Ovary (tissue), 9 donors: ENCODE results near the gene SPO11. TPM values are rescaled to one million over a fixed set of nuclear protein-coding genes. Genes with fewer than 3 reads are reported as not detected.

Source experiments
- DNase-seq, 5 donors: peaks; one replicate each; pipeline ENCODE4 v3.0.0-alpha.2; 2019 to 2020
- H3K27ac ChIP-seq, 2 donors: fragments of 200-600 bp; one replicate each; pipeline versions ENCODE4 v1.5.1 to v1.8.0; 2019 to 2022
- H3K27me3 ChIP-seq: fragments of 200-600 bp; one replicate; pipeline ENCODE4 v1.8.0; 2022
- H3K36me3 ChIP-seq: fragments of 200-600 bp; sonication (generic); one replicate; pipeline ENCODE4 v1.5.1; 2019
- H3K4me1 ChIP-seq: one replicate; pipeline ENCODE4 v1.8.1; 2013; ENCODE audit warnings: mild to moderate bottlenecking, moderate library complexity; ENCODE audit not compliant: insufficient read depth
- H3K4me3 ChIP-seq: fragments of 200-600 bp; sonication (generic); one replicate; pipeline ENCODE4 v1.5.1; 2017
- H3K9me3 ChIP-seq, 2 donors: fragments of 200-600 bp in 1 of 2; sonication (generic) in 1 of 2; one replicate each; pipeline versions ENCODE4 v1.5.1 to v1.8.1; 2013 to 2019; ENCODE audit warnings: mild to moderate bottlenecking in 1 of 2, moderate library complexity in 1 of 2
- EP300 ChIP-seq: sonication (generic); formaldehyde crosslinking; IDR thresholded peaks from one replicate; pipeline ENCODE4 v1.6.1; 2017; ENCODE audit warnings: antibody characterized with exemption
- POLR2A ChIP-seq: fragments of 450-650 bp; IDR thresholded peaks from one replicate; pipeline ENCODE4 v1.6.1; 2017; ENCODE audit warnings: antibody characterized with exemption, mild to moderate bottlenecking, moderate library complexity
- WGBS, 3 donors: extraction: QIAGEN DNeasy Blood & Tissue Kit in 1 of 3; methylation state at CpG; one replicate each; pipeline versions ENCODE4 v1.1.5 to v1.1.7; 2013 to 2017; 5-methylcytosine and 5-hydroxymethylcytosine counted together
- intact Hi-C, 4 donors: fragments of 100-400 bp; cut with DNase I; formaldehyde crosslinking; loops; one replicate each; pipeline versions ENCODE4 v1.11.0 to v1.15.1; 2022 to 2023
- polyA plus RNA-seq, 2 donors: library from polyadenylated mRNA; stranded (reverse); fragments of 200-250 nt in 1 of 2; fragments of 350-450 nt in 1 of 2; fragmentation: Illumina TruSeq in 1 of 2; extraction: RNeasy Lipid Tissue Mini Kit (QIAGEN cat#74804) in 1 of 2; gene quantifications; one replicate each; pipeline ENCODE4 v1.2.3, GENCODE V29; 2013 to 2014
- total RNA-seq, 7 donors: library from RNA; depleted of rRNA in 2 of 7; stranded (reverse); fragments of >200 nt in 2 of 7; fragmentation: NEBNext Ultra II Directional in 3 of 7; extraction: Animal tissue kit (Norgen Biotek cat#: 25700) in 3 of 7; gene quantifications; one replicate each; pipeline versions ENCODE4 v1.1.0 to v1.2.4, GENCODE V29; 2016 to 2023
- TF ChIP-seq, protein P1 (sequence below), 3 donors: fragments of 450-650 bp in 2 of 3; fragments of 200-600 bp in 1 of 3; IDR thresholded peaks; one replicate each; pipeline versions ENCODE4 v1.5.1 to v1.8.0; 2016 to 2022; ENCODE audit warnings: antibody characterized with exemption in 3 of 3, mild to moderate bottlenecking in 1 of 3
- donor health status: DM: no; HTN: no; CAD: no; lungs with moderate emphysema.
- donor health status: DM: no; HTN: no; CAD: no.
- donor health status: Bipolar disorder and iron deficiency.
- donor health status: DM: yes; HTN: yes; CAD: no.
- donor health status: DM: no; HTN: no; CAD: no.
- donor health status: DM: yes; HTN: yes; CAD: no.

The SPO11 gene
- total and polyA plus RNA-seq, 9 donors: not detected

DNA sequence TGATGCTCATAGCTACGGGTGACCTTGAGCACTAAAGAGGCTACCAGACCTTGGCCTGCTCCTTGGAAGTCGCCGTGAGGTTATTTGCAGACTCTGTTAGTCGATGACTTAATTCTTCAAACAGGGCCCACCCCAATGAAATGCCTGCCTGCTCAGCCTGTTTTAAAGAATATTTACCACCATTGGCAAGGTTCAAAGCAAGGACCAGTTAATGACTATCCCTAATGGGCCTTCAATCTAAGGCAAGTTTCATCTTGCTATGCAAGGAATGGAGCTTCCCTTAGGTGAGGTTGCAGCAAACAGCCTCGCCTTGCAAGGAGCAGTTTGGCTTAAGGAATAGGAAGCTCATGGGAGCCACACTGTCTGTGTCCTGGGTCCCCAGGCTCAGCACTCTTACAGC is 22.9 kb upstream of the SPO11 start:
- WGBS, 3 donors: 55 to 64% (median 62%) methylated on average over 5 of the region's 5 CpGs
- no peak for DNase-seq
- Histone ChIP-seq H3K9me3 (no peaks in the 10 kb centered on the region), H3K4me1 (no peaks in the 10 kb centered on the region), H3K4me3 (no peak overlapping the region), H3K27me3 (no peaks in the 10 kb centered on the region), H3K36me3 (no peaks in the 10 kb centered on the region), H3K27ac (no peak overlapping the region)
- intact Hi-C loops: no loop called here
- TF ChIP-seq POLR2A: no peak
- TF ChIP-seq, protein P1, sequence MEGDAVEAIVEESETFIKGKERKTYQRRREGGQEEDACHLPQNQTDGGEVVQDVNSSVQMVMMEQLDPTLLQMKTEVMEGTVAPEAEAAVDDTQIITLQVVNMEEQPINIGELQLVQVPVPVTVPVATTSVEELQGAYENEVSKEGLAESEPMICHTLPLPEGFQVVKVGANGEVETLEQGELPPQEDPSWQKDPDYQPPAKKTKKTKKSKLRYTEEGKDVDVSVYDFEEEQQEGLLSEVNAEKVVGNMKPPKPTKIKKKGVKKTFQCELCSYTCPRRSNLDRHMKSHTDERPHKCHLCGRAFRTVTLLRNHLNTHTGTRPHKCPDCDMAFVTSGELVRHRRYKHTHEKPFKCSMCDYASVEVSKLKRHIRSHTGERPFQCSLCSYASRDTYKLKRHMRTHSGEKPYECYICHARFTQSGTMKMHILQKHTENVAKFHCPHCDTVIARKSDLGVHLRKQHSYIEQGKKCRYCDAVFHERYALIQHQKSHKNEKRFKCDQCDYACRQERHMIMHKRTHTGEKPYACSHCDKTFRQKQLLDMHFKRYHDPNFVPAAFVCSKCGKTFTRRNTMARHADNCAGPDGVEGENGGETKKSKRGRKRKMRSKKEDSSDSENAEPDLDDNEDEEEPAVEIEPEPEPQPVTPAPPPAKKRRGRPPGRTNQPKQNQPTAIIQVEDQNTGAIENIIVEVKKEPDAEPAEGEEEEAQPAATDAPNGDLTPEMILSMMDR (IDR thresholded peaks at IDR 0.05): no peak
- no peak for TF ChIP-seq EP300

DNA sequence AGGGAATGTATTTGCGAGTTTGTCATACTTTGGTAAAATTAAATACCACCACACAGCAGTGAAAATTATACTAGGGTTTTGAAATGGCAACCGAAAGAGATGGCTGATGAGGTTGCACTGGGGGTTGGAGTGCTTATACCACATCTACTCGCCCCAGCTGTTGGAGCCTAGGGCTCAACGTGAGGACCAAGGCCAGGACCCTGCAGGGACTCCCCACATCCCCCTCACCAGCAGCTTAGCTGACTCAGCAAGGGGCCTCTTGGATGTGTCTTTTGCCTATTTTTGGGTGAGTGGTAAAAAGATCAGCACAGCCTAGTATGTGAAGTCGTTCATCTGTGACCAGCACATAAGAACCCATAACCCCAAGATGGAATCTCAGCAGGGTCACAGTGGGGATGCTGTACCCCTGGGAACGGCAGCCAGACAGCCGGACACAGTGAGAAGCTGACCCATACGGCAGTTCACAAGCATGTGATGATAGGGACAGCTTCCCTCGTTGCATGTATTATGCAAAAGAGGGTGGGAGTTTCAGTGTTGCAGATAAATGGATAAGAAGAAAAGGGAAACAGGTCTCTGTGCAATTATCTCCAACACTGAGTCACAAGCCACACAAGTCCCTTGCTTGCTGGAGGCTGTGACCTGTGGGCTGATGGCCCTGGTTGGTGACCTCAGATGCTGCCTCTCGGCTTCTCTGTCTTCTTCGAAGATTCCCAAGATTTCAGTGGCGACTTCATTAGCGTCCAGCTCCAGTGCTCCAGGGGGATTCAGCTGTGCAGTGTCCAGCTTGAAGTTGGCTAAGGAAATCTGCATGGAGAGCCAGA is 20.9 kb upstream of the SPO11 start:
- Histone ChIP-seq H3K4me3 (no peak overlapping the region), H3K27me3 (no peaks in the 10 kb centered on the region), H3K27ac (no peak overlapping the region), H3K36me3 (no peaks in the 10 kb centered on the region), H3K9me3 (no peaks in the 10 kb centered on the region), H3K4me1 (no peaks in the 10 kb centered on the region)
- no peak for TF ChIP-seq POLR2A
- TF ChIP-seq, protein P1 (IDR thresholded peaks at IDR 0.05): no peak
- TF ChIP-seq EP300: no peak
- intact Hi-C loops: no loop called here
- WGBS, 3 donors: 36 to 45% (median 39%) methylated on average over 13 of the region's 13 CpGs
- no peak for DNase-seq

DNA sequence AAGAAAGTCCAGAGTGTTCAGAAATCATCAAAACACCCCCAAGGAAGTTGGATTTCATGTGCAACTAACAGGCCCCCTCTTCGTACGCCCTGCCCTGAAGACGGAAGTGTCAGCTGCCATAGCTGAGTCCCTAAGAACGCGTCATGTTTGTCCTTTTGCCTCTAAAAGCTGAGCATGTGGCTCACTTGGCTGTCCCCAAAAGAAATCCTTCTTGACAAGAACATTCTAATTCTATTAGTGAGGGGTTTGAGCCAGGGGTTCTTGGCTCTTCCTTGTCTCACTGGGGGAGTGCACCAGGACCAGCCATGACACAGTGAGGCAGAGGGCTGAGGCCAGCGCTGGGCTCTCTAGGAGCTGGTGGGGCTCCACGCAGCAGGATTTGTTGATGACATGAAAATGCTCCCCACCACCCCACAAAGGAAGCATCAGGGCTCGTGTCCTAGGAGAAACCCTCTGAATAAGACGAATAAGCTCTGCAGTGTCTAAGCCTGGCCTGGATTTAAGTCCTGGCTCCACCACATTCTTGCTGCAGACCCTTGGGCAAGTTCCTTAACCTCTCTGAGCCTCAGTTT is 20.0 kb upstream of the SPO11 start:
- TF ChIP-seq EP300 (no peak), POLR2A (no peak)
- TF ChIP-seq, protein P1 (IDR thresholded peaks at IDR 0.05): no peak
- 78 to 82% (median 80%) methylated on average over 9 of the region's 9 CpGs for WGBS, 3 donors
- DNase-seq: no peak
- intact Hi-C loops: no loop called here
- Histone ChIP-seq H3K27ac (no peak overlapping the region), H3K4me1 (no peaks in the 10 kb centered on the region), H3K27me3 (no peaks in the 10 kb centered on the region), H3K36me3 (no peaks in the 10 kb centered on the region), H3K9me3 (no peaks in the 10 kb centered on the region), H3K4me3 (no peak overlapping the region)

DNA sequence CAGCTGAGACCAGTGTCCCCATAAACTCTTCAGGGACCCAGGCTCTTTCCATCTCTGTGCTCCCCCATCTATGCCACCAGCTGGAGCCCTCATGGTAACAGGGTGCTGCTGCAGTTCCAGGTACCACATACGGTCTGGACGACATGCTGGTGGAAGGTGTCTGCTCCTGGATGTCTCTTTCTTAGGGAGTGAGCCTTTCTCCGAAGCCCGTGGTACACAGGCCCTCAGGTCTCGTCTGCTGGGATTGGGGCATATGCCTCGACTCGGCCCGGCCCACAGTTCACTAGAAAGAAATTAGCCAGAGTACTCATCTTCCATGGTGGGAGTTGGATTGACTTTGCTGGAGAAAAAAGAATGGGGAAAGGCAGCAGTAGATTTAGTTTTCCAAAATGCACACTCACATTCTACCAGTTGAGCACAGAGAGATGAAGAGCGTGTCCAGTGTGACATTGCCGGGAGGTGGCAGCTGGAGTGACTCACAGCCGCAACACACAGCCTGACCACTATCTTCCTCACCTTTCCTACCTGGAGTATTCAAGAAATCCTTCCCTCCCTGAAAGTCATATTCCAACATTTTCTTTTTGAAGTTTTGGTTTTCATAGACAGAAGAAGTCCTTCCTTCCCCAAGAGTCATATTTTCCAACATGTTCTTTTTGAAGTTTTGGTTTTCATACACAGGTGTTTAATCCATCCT is 18.6 kb upstream of the SPO11 start:
- no peaks in the 10 kb centered on the region for H3K36me3 ChIP-seq
- no peaks in the 10 kb centered on the region for H3K9me3 ChIP-seq
- no peak overlapping the region for H3K4me3 ChIP-seq
- H3K27me3 ChIP-seq: no peaks in the 10 kb centered on the region
- 92 to 95% (median 92%) methylated on average over 11 of the region's 11 CpGs for WGBS, 3 donors
- intact Hi-C loops: no loop called here
- DNase-seq: no peak
- H3K4me1 ChIP-seq: no peaks in the 10 kb centered on the region
- no peak for TF ChIP-seq EP300
- TF ChIP-seq, protein P1 (IDR thresholded peaks at IDR 0.05): no peak
- no peak for TF ChIP-seq POLR2A
- no peak overlapping the region for H3K27ac ChIP-seq
